ENCODE data around the gene TPRKB. TPM values are rescaled to one million over a fixed set of nuclear protein-coding genes. Genes with fewer than 3 reads are reported as not detected.

The TPRKB gene
- total and polyA plus RNA-seq, 3 donors from 2014 or later, result 29.0 to 72.2 (median 34.5) TPM

DNA sequence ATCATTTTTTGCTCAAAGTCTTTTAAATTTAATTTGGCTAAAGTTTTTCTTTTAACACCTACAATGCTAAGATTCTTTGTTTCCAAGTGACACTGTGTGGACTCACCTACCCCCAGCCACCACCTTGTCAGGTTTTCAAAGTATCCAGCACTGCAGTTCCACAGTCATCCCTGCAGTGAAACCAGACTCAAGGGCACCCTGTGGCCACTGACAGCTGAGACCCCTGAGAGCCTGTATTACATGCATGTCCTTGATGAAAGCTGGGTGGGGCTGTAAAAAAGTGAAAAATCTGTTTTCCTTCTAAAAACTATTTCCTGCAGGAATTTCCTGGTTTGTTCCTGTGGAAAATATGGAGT lies 19.9 kb downstream of the TPRKB start:
- DNase-seq, result no peak
- no peaks in the 10 kb centered on the region for H3K27me3 ChIP-seq
- no peaks in the 10 kb centered on the region for H3K9me3 ChIP-seq
- H3K27ac ChIP-seq, result peak overlapping the region; percentile 63 to 78
- H3K4me3 ChIP-seq, result no peak overlapping the region
- peaks cover 20% of the 10 kb centered on the region for H3K4me1 ChIP-seq
- intact Hi-C loops (cut with DNase I; ENCODE audit: low total_unique reads), result no loop called here
- H3K36me3 ChIP-seq (ENCODE audit: low read depth, missing control alignments), result no peaks in the 10 kb centered on the region
- TF ChIP-seq POLR2A (IDR thresholded peaks at IDR 0.05) (no peak), CTCF (IDR thresholded peaks at IDR 0.05) (no peak)

DNA sequence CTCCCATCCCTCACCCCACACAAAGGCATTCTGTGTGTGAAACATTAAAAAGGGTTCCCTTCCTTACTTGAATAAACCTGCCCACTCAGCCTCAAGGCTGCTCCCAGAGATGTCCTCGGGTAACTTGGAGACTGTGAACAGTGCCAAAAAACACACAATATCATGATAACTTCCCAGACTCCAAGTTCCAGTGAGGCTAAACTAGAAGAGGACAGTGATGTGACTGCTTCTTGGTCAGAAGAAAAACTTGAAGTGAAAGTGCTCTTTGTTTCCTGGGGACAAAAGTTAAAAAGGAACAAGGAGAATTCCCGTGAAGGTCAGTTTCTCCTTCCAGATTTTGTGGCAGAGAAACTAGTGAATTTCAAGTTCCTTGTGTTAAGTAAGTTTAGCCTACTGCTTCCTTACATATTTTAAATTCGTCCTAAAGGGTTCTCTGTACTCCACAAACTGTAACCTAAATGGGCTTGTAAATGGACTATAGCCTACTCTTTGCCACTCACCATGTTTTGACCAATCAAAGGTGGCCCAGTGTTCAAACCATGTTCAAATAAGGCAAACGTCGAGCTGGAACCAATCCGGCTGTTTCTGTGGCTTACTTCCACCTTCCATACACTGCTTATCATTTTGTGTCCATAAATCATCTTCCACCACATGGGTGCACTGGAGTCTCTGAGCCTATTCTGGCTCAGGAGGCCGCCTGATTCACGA lies 20.4 kb downstream of the TPRKB start:
- H3K9me3 ChIP-seq, result no peaks in the 10 kb centered on the region
- 18 to 36% methylated on average over 8 of the region's 8 CpGs for WGBS, 2 donors
- TF ChIP-seq CTCF (IDR thresholded peaks at IDR 0.05) (no peak), POLR2A (IDR thresholded peaks at IDR 0.05) (no peak)
- no peak overlapping the region for H3K4me3 ChIP-seq
- H3K27me3 ChIP-seq, result no peaks in the 10 kb centered on the region
- H3K36me3 ChIP-seq (ENCODE audit: low read depth, missing control alignments), result no peaks in the 10 kb centered on the region
- peak; percentile 58 for DNase-seq
- intact Hi-C loops (cut with DNase I; ENCODE audit: low total_unique reads), result no loop called here
- H3K4me1 ChIP-seq, result peaks cover 20% of the 10 kb centered on the region
- peak overlapping the region; percentile 63 to 78 for H3K27ac ChIP-seq

- no peak for TF ChIP-seq POLR2A (IDR thresholded peaks at IDR 0.05)
- no peak for TF ChIP-seq CTCF (IDR thresholded peaks at IDR 0.05)
- Histone ChIP-seq H3K4me1 (peaks cover 20% of the 10 kb centered on the region), H3K4me3 (no peak overlapping the region), H3K9me3 (no peaks in the 10 kb centered on the region), H3K27me3 (no peaks in the 10 kb centered on the region), H3K36me3 (ENCODE audit: low read depth, missing control alignments) (no peaks in the 10 kb centered on the region), H3K27ac (no peak overlapping the region)
- 98 to 100% methylated on average over 2 of the region's 2 CpGs for WGBS, 2 donors
- no peak for DNase-seq
- intact Hi-C loops (cut with DNase I; ENCODE audit: low total_unique reads), result no loop called here
Observed at GRCh38 chr2:73714091-73714490, 23.1 kb downstream of the TPRKB start.

GRCh38 chr2:73708527-73708926 lies 28.6 kb downstream of the TPRKB start:
- intact Hi-C loops (cut with DNase I; ENCODE audit: low total_unique reads), result no loop called here
- no peak overlapping the region for H3K27ac ChIP-seq
- WGBS, 2 donors, result 97 to 100% methylated on average over 3 to 9 of the region's 9 CpGs
- DNase-seq, result no peak
- H3K4me3 ChIP-seq, result no peak overlapping the region
- H3K4me1 ChIP-seq, result peaks cover 3% of the 10 kb centered on the region
- no peaks in the 10 kb centered on the region for H3K27me3 ChIP-seq
- no peaks in the 10 kb centered on the region for H3K36me3 ChIP-seq (ENCODE audit: low read depth, missing control alignments)
- H3K9me3 ChIP-seq, result no peaks in the 10 kb centered on the region
- TF ChIP-seq POLR2A (IDR thresholded peaks at IDR 0.05) (no peak), CTCF (IDR thresholded peaks at IDR 0.05) (no peak)

DNA sequence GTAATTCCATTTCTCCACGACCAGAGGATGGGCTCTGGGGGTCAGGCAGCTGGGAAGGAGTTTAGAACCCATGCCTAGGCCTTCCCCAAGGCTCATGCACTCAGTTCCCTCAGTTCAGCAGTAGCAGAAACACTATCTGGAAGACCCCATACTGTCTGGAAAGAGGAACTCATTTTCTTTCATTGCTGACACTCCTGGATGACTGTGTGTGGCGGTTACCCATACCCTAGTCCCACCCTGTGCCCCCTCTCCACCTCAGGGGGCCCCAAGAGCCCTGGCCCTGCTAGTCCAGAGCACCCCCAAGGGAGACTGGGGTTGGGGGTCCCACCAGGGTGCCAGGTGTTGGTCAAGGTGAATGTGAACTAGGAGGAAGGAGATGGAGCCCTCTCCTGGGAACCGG lies 29.5 kb downstream of the TPRKB start:
- DNase-seq, result no peak
- intact Hi-C loops (cut with DNase I; ENCODE audit: low total_unique reads), result no loop called here
- no peaks in the 10 kb centered on the region for H3K27me3 ChIP-seq
- H3K4me1 ChIP-seq, result peaks cover 10% of the 10 kb centered on the region
- H3K9me3 ChIP-seq, result no peaks in the 10 kb centered on the region
- TF ChIP-seq POLR2A (IDR thresholded peaks at IDR 0.05) (no peak), CTCF (IDR thresholded peaks at IDR 0.05) (no peak)
- H3K36me3 ChIP-seq (ENCODE audit: low read depth, missing control alignments), result no peaks in the 10 kb centered on the region
- 85 to 87% methylated on average over 3 of the region's 3 CpGs for WGBS, 2 donors
- no peak overlapping the region for H3K27ac ChIP-seq
- H3K4me3 ChIP-seq, result no peak overlapping the region

All from testis (tissue), 3 donors.